Central memory CD4-positive, alpha-beta T cell (primary cell): ENCODE measurements around the gene MAL.

Experiments
- DNase-seq: peaks from one replicate; pipeline ENCODE4 v3.0.0; 2022

MAL gene

GRCh38 chr2:94996305-94997100 lies 29.0 kb upstream of the MAL start:
- DNase-seq = no peak

GRCh38 chr2:94997981-94998930 lies 27.3 kb upstream of the MAL start:
- DNase-seq = no peak

GRCh38 chr2:94999431-94999883 lies 26.1 kb upstream of the MAL start:
- no peak for DNase-seq

GRCh38 chr2:95001051-95001562 lies 24.4 kb upstream of the MAL start:
- DNase-seq = no peak

- DNase-seq = no peak
Measured at GRCh38 chr2:95001701-95002100, 23.8 kb upstream of the MAL start.

- DNase-seq = no peak
Measured at GRCh38 chr2:95002498-95002897, 23.0 kb upstream of the MAL start.

- DNase-seq = no peak
Measured at GRCh38 chr2:95004287-95004686, 21.2 kb upstream of the MAL start.

GRCh38 chr2:95004711-95005110 lies 20.8 kb upstream of the MAL start:
- DNase-seq = no peak

- DNase-seq = no peak
Measured at GRCh38 chr2:95005726-95006125, 19.8 kb upstream of the MAL start.

GRCh38 chr2:95006588-95006987 lies 18.9 kb upstream of the MAL start:
- DNase-seq = no peak

GRCh38 chr2:95007031-95007609 lies 18.4 kb upstream of the MAL start:
- DNase-seq = no peak

- DNase-seq = no peak
Measured at GRCh38 chr2:95007822-95008221, 17.7 kb upstream of the MAL start.

- no peak for DNase-seq
Measured at GRCh38 chr2:95008306-95008705, 17.2 kb upstream of the MAL start.

GRCh38 chr2:95008996-95009395 lies 16.5 kb upstream of the MAL start:
- no peak for DNase-seq

GRCh38 chr2:95009412-95009811 lies 16.1 kb upstream of the MAL start:
- no peak for DNase-seq

- DNase-seq = no peak
Measured at GRCh38 chr2:95010126-95010525, 15.4 kb upstream of the MAL start.

- no peak for DNase-seq
Measured at GRCh38 chr2:95010718-95011117, 14.8 kb upstream of the MAL start.

GRCh38 chr2:95012881-95013550 lies 12.5 kb upstream of the MAL start:
- no peak for DNase-seq

- no peak for DNase-seq
Measured at GRCh38 chr2:95013726-95014125, 11.8 kb upstream of the MAL start.

GRCh38 chr2:95014126-95014708 lies 11.3 kb upstream of the MAL start:
- no peak for DNase-seq

- DNase-seq = no peak
Measured at GRCh38 chr2:95015261-95015912, 10.1 kb upstream of the MAL start.

- no peak for DNase-seq
Measured at GRCh38 chr2:95016616-95017015, 8.9 kb upstream of the MAL start.
